GM12873 (cell line): ENCODE measurements around the gene DLG4.

Source experiments
- CTCF ChIP-seq: IDR thresholded peaks from 2 replicates; pipeline ENCODE4 v1.5.1; 2012; ENCODE audit warnings: low read depth, mild to moderate bottlenecking, moderate library complexity, low read length, control low read depth; ENCODE audit not compliant: insufficient read depth; ENCODE audit errors: missing control alignments

DLG4 gene

GRCh38 chr17:7207120-7208001, 12.3 kb downstream of the DLG4 start:
- TF ChIP-seq CTCF, result no peak

- TF ChIP-seq CTCF, result no peak
Measured at GRCh38 chr17:7205561-7205960, 14.1 kb downstream of the DLG4 start.

DNA sequence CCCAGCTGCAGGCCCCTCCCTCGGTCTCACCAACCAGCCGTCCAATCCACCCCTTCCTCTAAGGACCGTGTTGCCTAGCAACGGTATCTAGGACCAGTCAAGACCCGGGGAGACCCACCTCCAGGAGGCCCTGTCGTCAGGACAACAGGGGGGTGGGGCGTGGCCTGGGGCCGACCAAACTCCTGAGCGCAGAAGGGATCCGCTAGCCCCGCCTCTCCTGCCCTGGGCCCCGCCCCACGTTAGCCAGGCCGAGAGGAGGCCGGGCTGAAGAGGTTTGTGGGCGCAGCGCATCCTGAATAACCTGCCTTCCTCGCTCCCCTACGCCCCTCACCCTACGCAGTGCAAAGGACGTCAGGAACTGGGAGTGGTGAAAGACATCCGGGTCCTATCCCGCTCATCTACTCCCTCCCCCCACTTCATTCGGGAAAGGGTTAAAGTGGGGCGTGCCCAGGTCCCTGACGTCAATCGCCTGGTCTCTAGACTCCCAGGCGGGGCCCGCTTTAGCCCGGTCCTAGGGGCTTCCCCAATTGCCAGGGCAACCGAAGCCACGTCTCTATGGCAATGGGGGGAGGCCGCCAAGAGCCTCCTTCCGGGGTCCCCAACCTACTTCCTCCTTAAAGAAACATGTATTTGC, 14.7 kb downstream of the DLG4 start:
- no peak for TF ChIP-seq CTCF

DNA sequence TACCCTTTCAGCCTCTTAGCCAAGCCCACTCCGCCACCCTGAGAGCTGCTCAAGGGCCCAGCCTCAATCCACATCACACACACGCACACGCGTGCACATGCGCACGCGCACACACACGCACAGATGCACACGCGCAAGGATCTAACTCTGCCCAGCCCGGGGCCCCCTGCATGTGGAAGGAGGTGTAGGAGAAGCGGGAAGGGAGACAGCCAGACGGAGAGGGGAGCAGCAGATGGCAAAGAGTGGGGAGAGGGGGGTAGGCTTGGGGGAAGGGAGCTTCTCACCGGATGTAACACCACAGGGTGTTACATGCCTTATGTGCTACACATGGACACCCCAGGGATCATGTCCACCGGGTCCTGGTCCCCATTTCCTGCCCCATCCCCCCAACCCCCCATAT, 15.3 kb downstream of the DLG4 start:
- TF ChIP-seq CTCF, result no peak

DNA sequence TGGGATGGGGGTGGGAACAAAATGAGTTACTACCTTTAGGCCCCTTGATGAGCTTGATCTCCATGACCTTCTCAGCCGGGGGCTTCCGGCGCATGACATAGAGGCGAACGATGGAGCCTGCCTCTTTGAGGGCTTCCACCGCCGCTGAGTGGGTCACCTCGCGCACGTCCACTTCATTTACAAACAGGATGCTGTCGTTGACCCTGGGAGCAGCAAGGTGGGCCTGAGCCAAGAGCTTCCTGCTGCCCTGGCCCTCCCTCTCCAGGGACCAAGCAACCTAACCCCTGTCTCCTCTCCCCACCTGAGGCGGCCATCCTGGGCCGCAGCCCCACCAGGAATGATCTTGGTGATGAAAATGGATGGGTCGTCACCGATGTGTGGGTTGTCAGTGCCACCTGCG, 16.2 kb downstream of the DLG4 start:
- no peak for TF ChIP-seq CTCF

DNA sequence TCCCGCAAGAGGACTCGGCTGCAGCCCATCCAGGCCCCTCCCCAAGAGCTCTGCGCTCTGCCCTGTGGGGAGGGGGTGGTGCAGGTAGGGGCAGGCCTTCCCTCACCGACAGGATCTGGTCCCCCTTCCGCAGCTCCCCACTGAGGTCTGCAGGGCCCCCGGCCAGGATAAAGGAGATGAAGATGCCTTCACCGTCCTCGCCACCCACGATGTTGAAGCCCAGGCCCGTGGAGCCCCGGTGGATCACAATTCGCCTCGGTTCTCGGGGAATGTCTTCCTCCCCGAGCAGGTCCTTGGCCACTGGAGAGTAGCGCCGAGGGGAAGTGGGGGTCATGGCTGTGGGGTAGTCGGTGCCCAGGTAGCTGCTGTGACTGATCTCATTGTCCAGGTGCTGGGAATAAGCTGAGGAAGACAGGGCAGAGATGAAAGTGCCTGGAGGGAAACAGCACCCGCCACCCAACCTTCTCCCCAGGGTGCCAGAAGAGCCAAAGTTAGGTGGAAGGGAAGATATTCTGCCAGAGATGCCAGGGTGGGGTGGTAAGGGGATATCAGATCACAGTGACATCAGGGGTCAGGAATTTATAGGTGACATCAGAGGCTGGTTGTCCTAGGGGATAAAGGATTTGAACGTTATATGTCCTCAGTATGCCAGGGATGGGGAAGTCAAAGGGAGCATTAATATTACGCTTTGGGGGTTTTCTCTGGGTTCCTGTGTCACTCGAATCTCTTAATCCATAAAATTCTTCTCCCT, 22.8 kb downstream of the DLG4 start:
- TF ChIP-seq CTCF, result no peak

DNA sequence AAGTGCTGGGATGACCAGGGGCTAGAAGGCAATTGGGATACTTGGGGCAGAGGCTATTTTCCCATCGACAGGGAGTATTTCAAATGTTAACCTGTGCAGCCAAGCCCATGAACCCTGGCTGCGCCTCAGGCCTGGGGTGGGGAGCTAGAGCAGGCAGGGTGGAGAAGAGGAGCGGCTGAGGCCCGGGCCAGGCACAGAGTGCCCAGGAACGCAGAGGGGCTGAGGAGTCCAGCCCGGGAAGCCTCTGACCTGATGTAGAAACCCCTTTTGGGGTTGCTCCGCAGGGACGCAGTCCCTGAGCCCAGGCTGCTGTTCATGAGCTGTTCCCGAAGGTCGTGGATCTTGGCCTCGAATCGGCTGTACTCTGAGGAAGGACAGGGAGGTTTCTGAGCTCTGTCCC, 23.7 kb downstream of the DLG4 start:
- TF ChIP-seq CTCF, result no peak
